Prostate gland (tissue), 2 donors: Measurements from ENCODE around the gene SIVA1. TPM values are rescaled to one million over a fixed set of nuclear protein-coding genes. Genes with fewer than 3 reads are reported as not detected.

Experiments used
- DNase-seq: peaks from one replicate; pipeline ENCODE4 v3.0.0-alpha.2; 2019; ENCODE audit warnings: low spot score
- H3K27ac ChIP-seq, 2 donors: fragments of 200-600 bp; sonication (generic); 2 replicates each; pipeline ENCODE4 v1.5.1; 2017 to 2019
- H3K27me3 ChIP-seq: fragments of 200-600 bp; sonication (generic); replicated peaks from 2 replicates; pipeline ENCODE4 v1.5.1; 2019; ENCODE audit not compliant: insufficient read depth
- H3K36me3 ChIP-seq, 2 donors: fragments of 200-600 bp; sonication (generic); 1 replicate in 1 of 2; 2 replicates in 1 of 2; pipeline versions ENCODE4 v1.5.1 to v1.8.1; 2017 to 2019
- H3K4me1 ChIP-seq: fragments of 200-600 bp; sonication (generic); replicated peaks from 2 replicates; pipeline ENCODE4 v1.5.1; 2019
- H3K4me3 ChIP-seq, 2 donors: fragments of 200-600 bp; sonication (generic); 2 replicates each; pipeline ENCODE4 v1.5.1; 2017 to 2019
- H3K9me3 ChIP-seq: fragments of 200-600 bp; sonication (generic); 2 replicates; pipeline ENCODE4 v1.5.1; 2017
- CTCF ChIP-seq, 4 experiments: fragments of 200-600 bp in 2 of 4; fragments of 450-650 bp in 2 of 4; sonication (generic) in 2 of 4; IDR thresholded peaks; 1 replicate in 3 of 4; 2 replicates in 1 of 4; pipeline ENCODE4 v1.5.1; 2016 to 2019; ENCODE audit warnings: antibody characterized with exemption in 4 of 4, mild to moderate bottlenecking in 2 of 4, moderate library complexity in 2 of 4
- POLR2A ChIP-seq: fragments of 450-650 bp; IDR thresholded peaks from one replicate; pipeline ENCODE4 v1.6.1; 2016; ENCODE audit warnings: antibody characterized with exemption, mild to moderate bottlenecking
- POLR2AphosphoS5 ChIP-seq: sonication (generic); formaldehyde crosslinking; IDR thresholded peaks from one replicate; pipeline ENCODE4 v1.6.1; 2017; ENCODE audit warnings: antibody characterized with exemption
- WGBS: methylation state at CpG from one replicate; pipeline ENCODE4 v1.1.5; 2018; 5-methylcytosine and 5-hydroxymethylcytosine counted together
- intact Hi-C: fragments of 100-400 bp; cut with DNase I; formaldehyde crosslinking; loops from one replicate; pipeline ENCODE4 v1.14.2; 2022
- total RNA-seq, 2 donors: library from RNA; depleted of rRNA; stranded (reverse); fragments of >200 nt; gene quantifications; one replicate each; pipeline ENCODE4 v1.1.0, GENCODE V29; 2016

SIVA1 gene
- total RNA-seq, 2 donors from 2014 or later: 249 to 514 TPM

- DNase-seq: no peak
- intact Hi-C loops: no loop called here
- peak overlapping the region; percentile 57 to 58 for H3K4me3 ChIP-seq
- H3K4me1 ChIP-seq: peaks cover 27% of the 10 kb centered on the region
- no peaks in the 10 kb centered on the region for H3K9me3 ChIP-seq
- no peaks in the 10 kb centered on the region for H3K27me3 ChIP-seq
- TF ChIP-seq POLR2A (no peak), POLR2AphosphoS5 (no peak), CTCF (IDR thresholded peaks at IDR 0.05) (peak in 1 of 4 experiments; percentile 33)
- 20% methylated on average over 21 of the region's 21 CpGs for WGBS
- peak overlapping the region; percentile 99 for H3K27ac ChIP-seq
- no peaks in the 10 kb centered on the region for H3K36me3 ChIP-seq
Observed at GRCh38 chr14:104799244-104800014, 46.5 kb downstream of the SIVA1 start.

GRCh38 chr14:104800015-104800770 is 47.2 kb downstream of the SIVA1 start:
- Histone ChIP-seq H3K4me1 (peaks cover 28% of the 10 kb centered on the region), H3K27me3 (no peaks in the 10 kb centered on the region), H3K9me3 (no peaks in the 10 kb centered on the region), H3K27ac (peak overlapping the region; percentile 99), H3K4me3 (peak overlapping the region; percentile 57 to 58), H3K36me3 (no peaks in the 10 kb centered on the region)
- under 1% methylated on average over 14 of the region's 83 CpGs for WGBS
- TF ChIP-seq CTCF (IDR thresholded peaks at IDR 0.05) (peak in 3 of 4 experiments; percentile 12 to 59 (median 41)), POLR2AphosphoS5 (peak; percentile 56), POLR2A (peak; percentile 32)
- DNase-seq: peak; percentile 87
- intact Hi-C loops: no loop called here

DNA sequence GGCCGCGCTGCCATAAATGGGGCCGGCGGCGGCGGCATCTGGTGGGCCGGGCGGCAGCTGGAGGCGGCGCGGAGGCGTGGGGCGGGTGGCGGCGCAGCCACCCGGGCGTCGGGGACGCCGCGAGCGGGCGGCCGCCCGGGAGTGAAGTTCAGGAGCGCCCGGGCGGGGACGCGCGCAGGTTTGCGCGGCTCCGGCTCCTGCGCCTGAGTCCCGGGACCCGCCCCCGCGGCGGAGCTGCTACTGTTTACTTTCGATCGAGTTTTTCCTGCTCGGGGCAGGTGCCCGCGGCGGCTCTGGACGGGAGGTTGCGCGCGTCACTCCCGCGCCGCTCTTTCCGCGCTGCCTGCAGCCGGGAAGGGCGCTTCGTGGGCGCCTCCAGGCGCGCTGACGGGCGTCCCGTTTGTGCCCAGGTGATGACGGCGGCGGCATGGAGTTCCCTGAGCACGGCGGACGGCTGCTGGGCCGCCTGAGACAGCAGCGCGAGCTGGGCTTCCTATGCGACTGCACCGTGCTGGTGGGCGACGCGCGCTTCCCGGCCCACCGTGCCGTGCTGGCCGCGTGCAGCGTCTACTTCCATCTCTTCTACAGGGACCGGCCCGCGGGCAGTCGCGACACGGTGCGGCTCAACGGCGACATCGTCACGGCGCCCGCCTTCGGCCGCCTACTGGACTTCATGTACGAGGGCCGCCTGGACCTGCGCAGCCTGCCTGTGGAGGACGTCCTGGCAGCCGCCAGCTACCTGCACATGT is 48.0 kb downstream of the SIVA1 start, which contains the start of gene ZBTB42:
ZBTB42 (plus strand) TSS at position 331 of the 749 bp plus-strand sequence; CDS start at position 428, 97 bp downstream.
- Histone ChIP-seq H3K27ac (peak within 1 kb of the TSS; percentile 99), H3K27me3 (no peaks in the 10 kb centered on the region), H3K4me1 (peaks cover 31% of the 10 kb centered on the region), H3K36me3 (no peaks in the 10 kb centered on the region), H3K9me3 (no peaks in the 10 kb centered on the region), H3K4me3 (peak within 1 kb of the TSS; percentile 57 to 58)
- 4% methylated on average over 51 of the region's 105 CpGs for WGBS
- peak; percentile 86 for TF ChIP-seq POLR2AphosphoS5
- TF ChIP-seq CTCF (IDR thresholded peaks at IDR 0.05): no peak
- peak; percentile 67 for TF ChIP-seq POLR2A
- peak; percentile 95 for DNase-seq
- intact Hi-C loops: no loop called here

GRCh38 chr14:104801520-104802393 is 48.8 kb downstream of the SIVA1 start:
- Histone ChIP-seq H3K36me3 (no peaks in the 10 kb centered on the region), H3K4me1 (peaks cover 25% of the 10 kb centered on the region), H3K9me3 (no peaks in the 10 kb centered on the region), H3K4me3 (peak overlapping the region; percentile 57 to 58), H3K27ac (peak overlapping the region; percentile 99), H3K27me3 (no peaks in the 10 kb centered on the region)
- no peak for DNase-seq
- 74% methylated on average over 34 of the region's 45 CpGs for WGBS
- intact Hi-C loops: no loop called here
- TF ChIP-seq POLR2AphosphoS5 (no peak), POLR2A (no peak), CTCF (IDR thresholded peaks at IDR 0.05) (no peak)
